Measurements from ENCODE around the gene PMEPA1.

The PMEPA1 gene

DNA sequence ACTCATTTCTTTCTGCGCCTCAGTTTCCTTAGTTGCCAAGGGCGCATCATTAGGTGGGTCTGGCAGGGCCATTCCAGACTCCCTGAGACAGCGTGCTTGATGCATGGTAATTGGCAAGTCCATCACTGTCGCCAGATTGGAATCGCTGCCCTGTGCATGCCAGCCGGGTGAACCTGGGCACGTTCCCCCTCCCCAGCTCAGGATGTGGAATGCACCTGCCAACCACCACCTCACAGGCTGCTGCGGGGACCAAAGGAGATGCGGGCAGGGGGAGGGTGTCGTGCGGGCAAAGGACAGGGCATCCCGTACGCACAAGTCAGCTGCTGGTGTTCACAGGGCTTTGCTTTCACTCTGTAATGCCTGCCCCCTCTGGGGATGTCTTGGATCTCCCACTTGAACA, 36.4 kb upstream of the PMEPA1 start:
- H3K4me3 ChIP-seq (ENCODE audit: low read length) = no peak overlapping the region
- no peak for TF ChIP-seq ZNF274 (IDR thresholded peaks at IDR 0.05; ENCODE audit: low read depth, low read length)

- no peak for TF ChIP-seq ZNF274 (IDR thresholded peaks at IDR 0.05; ENCODE audit: low read depth, low read length)
- H3K4me3 ChIP-seq (ENCODE audit: low read length) = no peak overlapping the region
Observed at GRCh38 chr20:57744206-57744605, 34.4 kb upstream of the PMEPA1 start.

DNA sequence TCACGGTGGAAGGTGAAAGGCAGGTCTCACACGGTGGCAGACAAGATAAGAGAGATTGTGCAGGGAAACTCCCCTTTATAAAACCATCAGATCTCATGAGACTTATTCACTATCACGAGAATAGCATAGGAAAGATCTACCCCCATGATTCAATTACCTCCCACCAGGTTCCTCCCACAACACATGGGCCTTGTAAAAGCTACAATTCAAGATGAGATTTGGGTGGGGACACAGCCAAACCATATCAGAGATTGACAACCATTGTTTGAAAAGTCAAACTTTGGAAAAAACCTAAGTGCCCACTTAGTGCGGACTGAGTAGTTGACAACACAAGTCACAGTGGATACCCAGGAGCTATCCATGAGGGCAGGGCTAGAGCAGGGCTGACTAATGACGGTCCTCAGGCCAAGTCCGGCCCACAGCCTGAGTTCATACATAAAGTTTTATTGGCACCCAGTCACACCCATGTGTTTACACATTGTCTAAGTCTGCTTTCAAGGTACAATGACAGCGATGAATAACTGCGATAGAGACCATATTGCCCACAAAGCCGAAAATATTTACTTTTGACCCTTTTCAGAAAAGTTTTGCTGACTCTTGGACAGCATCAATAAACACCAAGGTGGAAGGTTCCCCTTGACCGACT, 33.8 kb upstream of the PMEPA1 start:
- H3K4me3 ChIP-seq (ENCODE audit: low read length) = no peak overlapping the region

DNA sequence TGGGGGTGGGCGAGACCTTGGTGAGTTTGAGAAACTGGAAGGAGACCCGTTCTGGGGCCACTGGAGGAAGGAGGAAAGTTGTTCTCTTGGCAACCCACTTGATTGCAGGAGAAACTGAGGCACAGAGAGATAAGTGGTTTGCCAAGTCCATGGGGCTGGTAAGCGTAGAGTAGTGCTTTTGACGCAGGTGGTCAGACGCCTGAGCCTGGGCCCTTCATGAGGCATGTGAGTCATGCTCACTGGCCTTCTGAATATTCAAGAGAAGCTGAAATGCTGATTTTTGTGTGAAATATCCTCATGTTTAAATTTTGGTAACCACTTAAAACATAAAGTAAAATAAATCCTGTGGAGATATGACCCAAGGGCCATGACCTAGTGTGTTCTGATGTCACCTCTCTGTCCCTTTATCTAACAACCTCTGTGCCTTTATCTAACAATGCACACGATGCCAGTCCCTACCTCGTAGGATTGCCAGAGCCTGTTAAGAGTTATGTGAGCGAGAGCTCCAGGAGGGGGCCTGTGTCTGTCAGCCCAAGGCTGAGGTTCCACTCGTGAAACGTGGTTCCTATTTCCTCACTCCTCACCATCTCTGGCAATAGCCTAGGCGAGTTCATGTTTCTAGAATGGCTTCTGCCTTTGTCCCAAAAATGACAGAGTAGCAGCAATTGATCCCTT, 32.8 kb upstream of the PMEPA1 start:
- H3K4me3 ChIP-seq (ENCODE audit: low read length) = no peak overlapping the region
- no peak for TF ChIP-seq ZNF274 (IDR thresholded peaks at IDR 0.05; ENCODE audit: low read depth, low read length)

More for the DNA sequence above, 33.8 kb upstream of the PMEPA1 start:
- TF ChIP-seq ZNF274 (IDR thresholded peaks at IDR 0.05; ENCODE audit: low read depth, low read length) = no peak

- no peak overlapping the region for H3K4me3 ChIP-seq (ENCODE audit: low read length)
- no peak for TF ChIP-seq ZNF274 (IDR thresholded peaks at IDR 0.05; ENCODE audit: low read depth, low read length)
Observed at GRCh38 chr20:57738484-57738883, 28.7 kb upstream of the PMEPA1 start.

DNA sequence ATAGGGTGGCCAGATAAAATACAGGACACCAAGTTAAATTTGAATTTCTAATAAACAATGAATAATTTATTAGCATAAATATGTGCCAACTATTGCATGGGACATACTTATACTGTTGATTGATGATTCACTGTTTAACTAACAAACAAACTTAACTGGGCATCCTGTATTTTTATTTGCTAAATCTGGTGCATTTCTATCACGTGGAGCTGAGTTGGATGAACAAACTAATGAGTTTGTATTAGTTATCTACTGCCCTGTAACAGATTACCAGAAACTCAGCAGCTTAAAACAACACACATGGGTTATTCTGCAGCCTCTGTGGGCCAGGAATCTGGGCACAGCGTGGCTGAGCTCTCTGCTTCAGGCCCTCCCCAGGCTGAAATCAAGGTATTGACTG, 28.2 kb upstream of the PMEPA1 start:
- no peak for TF ChIP-seq ZNF274 (IDR thresholded peaks at IDR 0.05; ENCODE audit: low read depth, low read length)
- H3K4me3 ChIP-seq (ENCODE audit: low read length) = no peak overlapping the region

GRCh38 chr20:57737349-57737748, 27.5 kb upstream of the PMEPA1 start:
- TF ChIP-seq ZNF274 (IDR thresholded peaks at IDR 0.05; ENCODE audit: low read depth, low read length) = no peak
- no peak overlapping the region for H3K4me3 ChIP-seq (ENCODE audit: low read length)

DNA sequence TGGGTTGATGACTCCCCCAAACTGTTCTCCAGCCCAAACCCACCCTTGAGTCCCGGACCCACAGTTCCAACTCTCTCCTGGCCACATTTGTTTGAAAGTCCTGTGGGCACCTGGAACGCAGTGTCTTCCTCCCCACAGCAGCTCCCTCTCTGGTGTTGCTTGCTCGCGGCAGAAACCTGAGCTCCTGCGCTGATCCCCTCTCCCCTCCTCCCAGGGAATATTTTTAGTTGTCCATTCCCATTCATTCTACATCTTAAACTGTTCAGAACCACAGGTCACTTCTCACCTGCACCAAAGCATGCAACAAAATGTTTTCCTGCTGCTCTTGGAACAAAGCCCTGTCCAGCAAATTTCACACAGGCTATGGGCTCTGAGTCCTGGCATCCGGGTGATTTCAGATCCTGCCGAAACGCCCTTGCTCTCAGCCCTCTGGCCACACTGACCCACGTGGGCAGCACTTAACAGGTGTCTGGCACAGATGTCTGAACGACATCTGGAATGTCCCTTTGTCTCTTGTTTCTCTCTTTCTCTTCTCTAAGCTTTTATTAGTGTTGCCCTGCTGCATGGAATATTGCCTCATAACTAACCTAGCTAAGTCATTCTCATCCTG, 27.0 kb upstream of the PMEPA1 start:
- no peak overlapping the region for H3K4me3 ChIP-seq (ENCODE audit: low read length)
- TF ChIP-seq ZNF274 (IDR thresholded peaks at IDR 0.05; ENCODE audit: low read depth, low read length) = no peak

DNA sequence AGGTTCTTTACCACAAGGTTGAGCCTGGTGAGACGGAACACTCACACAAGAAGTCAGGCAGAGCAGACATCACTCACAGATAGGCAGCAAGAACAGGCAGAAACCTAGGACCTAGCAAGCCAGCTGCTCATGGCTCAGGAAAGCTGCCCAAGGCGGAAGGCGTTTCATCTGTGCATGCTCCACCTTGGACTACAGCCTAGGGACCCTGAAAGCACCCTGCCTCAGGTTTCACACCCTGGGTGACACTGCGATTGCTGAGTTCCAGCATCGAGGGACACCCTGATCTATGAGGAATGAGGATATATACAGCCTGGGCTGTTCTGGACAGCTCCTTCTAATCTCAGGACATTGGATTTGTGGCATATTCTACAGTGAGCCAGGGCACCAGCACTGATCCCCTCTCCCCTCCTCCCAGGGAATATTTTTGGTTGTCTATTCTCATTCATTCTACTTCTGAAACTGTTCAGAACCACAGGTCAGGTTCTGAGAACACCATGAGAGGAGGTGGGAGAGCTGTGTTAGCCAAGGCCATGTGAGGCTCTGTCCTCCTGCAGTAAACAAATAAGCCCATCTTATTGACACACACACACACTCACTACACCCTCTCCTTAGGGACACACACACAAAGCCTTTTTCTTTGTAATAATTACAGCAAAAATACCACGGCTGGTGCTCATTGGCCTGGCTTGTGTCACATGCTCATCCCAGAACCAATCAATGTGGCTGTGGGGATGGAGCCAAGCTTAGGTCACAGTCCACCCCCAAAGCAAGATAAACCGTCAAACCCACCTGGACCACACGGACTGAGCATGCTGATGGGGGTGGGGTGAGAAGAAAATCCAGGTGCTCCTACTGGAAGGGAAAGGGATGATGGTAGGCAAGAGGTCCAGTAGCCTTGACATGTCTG, 26.3 kb upstream of the PMEPA1 start:
- no peak for TF ChIP-seq ZNF274 (IDR thresholded peaks at IDR 0.05; ENCODE audit: low read depth, low read length)
- no peak overlapping the region for H3K4me3 ChIP-seq (ENCODE audit: low read length)

- no peak for TF ChIP-seq ZNF274 (IDR thresholded peaks at IDR 0.05; ENCODE audit: low read depth, low read length)
- no peak overlapping the region for H3K4me3 ChIP-seq (ENCODE audit: low read length)
Observed at GRCh38 chr20:57734754-57735153, 24.9 kb upstream of the PMEPA1 start.

- no peak for TF ChIP-seq ZNF274 (IDR thresholded peaks at IDR 0.05; ENCODE audit: low read depth, low read length)
- no peak overlapping the region for H3K4me3 ChIP-seq (ENCODE audit: low read length)
Observed at GRCh38 chr20:57732226-57732625, 22.4 kb upstream of the PMEPA1 start.

- no peak overlapping the region for H3K4me3 ChIP-seq (ENCODE audit: low read length)
- TF ChIP-seq ZNF274 (IDR thresholded peaks at IDR 0.05; ENCODE audit: low read depth, low read length) = no peak
Observed at GRCh38 chr20:57728762-57729161, 18.9 kb upstream of the PMEPA1 start.

DNA sequence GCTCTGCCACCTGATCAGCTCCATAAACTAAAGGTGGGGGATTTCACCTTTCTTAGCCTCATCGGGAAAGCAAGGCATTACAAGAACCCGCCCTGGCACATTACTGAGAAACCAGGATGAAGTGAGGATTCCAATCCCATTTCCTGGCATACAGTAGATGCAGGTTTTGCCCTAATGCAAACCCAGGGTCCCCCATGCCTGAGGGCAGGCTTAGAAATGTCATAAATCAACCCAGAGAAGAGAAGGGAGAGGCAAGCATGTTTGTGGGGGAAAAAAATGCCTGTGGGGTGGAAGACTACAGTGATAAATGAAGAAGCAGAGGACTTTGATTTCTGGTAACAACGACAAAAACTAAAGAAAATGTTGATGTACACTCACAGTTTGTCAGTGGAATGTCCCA, 18.0 kb upstream of the PMEPA1 start:
- TF ChIP-seq ZNF274 (IDR thresholded peaks at IDR 0.05; ENCODE audit: low read depth, low read length) = no peak

GRCh38 chr20:57725636-57726035, 15.8 kb upstream of the PMEPA1 start:
- TF ChIP-seq ZNF274 (IDR thresholded peaks at IDR 0.05; ENCODE audit: low read depth, low read length) = no peak
- H3K4me3 ChIP-seq (ENCODE audit: low read length) = no peak overlapping the region

More for the DNA sequence above, 18.0 kb upstream of the PMEPA1 start:
- H3K4me3 ChIP-seq (ENCODE audit: low read length) = no peak overlapping the region
